Activated CD8-positive, alpha-beta T cell treated with anti-CD3 and anti-CD28 coated beads, Interleukin-2, amount 10 ng/mL, durations not matched to agents 7 days and 5 days (primary cell): ENCODE data around the gene MAPK8. TPM values are rescaled to one million over a fixed set of nuclear protein-coding genes. Genes with fewer than 3 reads are reported as not detected.

Experiments
- ATAC-seq: fragments of 150-1000 bp; cut with Tn5 transposase; one replicate; pipeline ENCODE4 v1.10.0; 2021; ENCODE audit warnings: moderate library complexity
- CTCF ChIA-PET: fragments of 350-600 bp; sonication (Branson Sonifier 250); formaldehyde crosslinking; loops from one replicate; lab custom pipeline; 2021; ENCODE audit warnings: antibody characterized with exemption; lab: Charles Lee
- POLR2A ChIA-PET: fragments of 350-600 bp; sonication (Branson Sonifier 250); formaldehyde crosslinking; loops from one replicate; lab custom pipeline; 2021; ENCODE audit warnings: antibody characterized with exemption; lab: Charles Lee
- DNase-seq: peaks from one replicate; pipeline ENCODE4 v3.0.0-alpha.2; 2020
- H3K27ac Mint-ChIP-seq: one replicate; pipeline ENCODE4 v1.8.0; 2021; ENCODE audit warnings: mild to moderate bottlenecking, mixed read lengths
- H3K27me3 Mint-ChIP-seq: one replicate; pipeline ENCODE4 v1.8.0; 2021; ENCODE audit warnings: low read depth, mixed read lengths
- H3K36me3 Mint-ChIP-seq: one replicate; pipeline ENCODE4 v1.8.0; 2021; ENCODE audit warnings: low read depth, mixed read lengths
- H3K4me1 Mint-ChIP-seq: one replicate; pipeline ENCODE4 v1.8.0; 2021; ENCODE audit warnings: low read depth, mixed read lengths
- H3K4me3 Mint-ChIP-seq: one replicate; pipeline ENCODE4 v1.8.0; 2021; ENCODE audit warnings: mild to moderate bottlenecking, mixed read lengths
- H3K9me3 Mint-ChIP-seq: one replicate; pipeline ENCODE4 v1.8.0; 2022; ENCODE audit warnings: mixed read lengths; ENCODE audit not compliant: insufficient read depth
- total RNA-seq, 2 experiments: library from RNA; stranded (reverse); gene quantifications; one replicate each; pipeline ENCODE4 v1.2.3, GENCODE V29; 2021

MAPK8 gene
- total RNA-seq, 2 experiments from 2014 or later = 29.4 to 30.7 TPM

GRCh38 chr10:48468866-48469511 lies 162.5 kb downstream of the MAPK8 start:
- DNase-seq (no peak), ATAC-seq (no peak)
- Mint-ChIP-seq H3K9me3 (no peaks in the 10 kb centered on the region), H3K36me3 (no peaks in the 10 kb centered on the region), H3K27ac (no peak overlapping the region), H3K27me3 (peaks cover 8% of the 10 kb centered on the region), H3K4me1 (peaks cover 30% of the 10 kb centered on the region), H3K4me3 (no peak overlapping the region)
- POLR2A ChIA-PET = no interaction called here
- CTCF ChIA-PET = interaction anchor here (1.3 kb wide), 1 partner anchor 105 kb away, joined by 4 read pairs; no protein-coding TSS in a partner anchor

- ChIA-PET CTCF (interaction anchor here (1.3 kb wide), 1 partner anchor 106 kb away, joined by 4 read pairs; no protein-coding TSS in a partner anchor), POLR2A (interaction anchor here (0.6 kb wide), 1 partner anchor 51 kb away, joined by 4 read pairs; no protein-coding TSS in a partner anchor)
These were observed 163.1 kb downstream of the MAPK8 start for GRCh38 chr10:48469516-48470020.

GRCh38 chr10:48470115-48470892 lies 163.8 kb downstream of the MAPK8 start:
- ATAC-seq (no peak), DNase-seq (no peak)
- Mint-ChIP-seq H3K4me3 (no peak overlapping the region), H3K4me1 (peaks cover 30% of the 10 kb centered on the region), H3K36me3 (no peaks in the 10 kb centered on the region), H3K27ac (no peak overlapping the region), H3K9me3 (no peaks in the 10 kb centered on the region), H3K27me3 (peaks cover 15% of the 10 kb centered on the region)
- POLR2A ChIA-PET = interaction anchor here (0.6 kb wide), 1 partner anchor 52 kb away, joined by 4 read pairs; no protein-coding TSS in a partner anchor
- CTCF ChIA-PET = no interaction called here

More at GRCh38 chr10:48469516-48470020, 163.1 kb downstream of the MAPK8 start:
- no peak overlapping the region for H3K4me3 Mint-ChIP-seq
- no peaks in the 10 kb centered on the region for H3K9me3 Mint-ChIP-seq
- ATAC-seq = no peak
- H3K36me3 Mint-ChIP-seq = no peaks in the 10 kb centered on the region
- DNase-seq = no peak
- H3K4me1 Mint-ChIP-seq = peaks cover 30% of the 10 kb centered on the region
- H3K27ac Mint-ChIP-seq = no peak overlapping the region
- H3K27me3 Mint-ChIP-seq = peaks cover 8% of the 10 kb centered on the region

GRCh38 chr10:48470893-48471805 lies 164.7 kb downstream of the MAPK8 start:
- ChIA-PET CTCF (no interaction called here), POLR2A (no interaction called here)
- ATAC-seq = no peak
- no peaks in the 10 kb centered on the region for H3K36me3 Mint-ChIP-seq
- H3K4me3 Mint-ChIP-seq = no peak overlapping the region
- H3K9me3 Mint-ChIP-seq = no peaks in the 10 kb centered on the region
- no peak for DNase-seq
- peaks cover 30% of the 10 kb centered on the region for H3K4me1 Mint-ChIP-seq
- H3K27me3 Mint-ChIP-seq = peaks cover 20% of the 10 kb centered on the region
- no peak overlapping the region for H3K27ac Mint-ChIP-seq

- no peaks in the 10 kb centered on the region for H3K9me3 Mint-ChIP-seq
- no peak overlapping the region for H3K4me3 Mint-ChIP-seq
- H3K36me3 Mint-ChIP-seq = no peaks in the 10 kb centered on the region
- H3K27ac Mint-ChIP-seq = no peak overlapping the region
- H3K27me3 Mint-ChIP-seq = peaks cover 20% of the 10 kb centered on the region
- CTCF ChIA-PET = no interaction called here
- POLR2A ChIA-PET = no interaction called here
- ATAC-seq (no peak), DNase-seq (no peak)
- peaks cover 23% of the 10 kb centered on the region for H3K4me1 Mint-ChIP-seq
These were observed 166.1 kb downstream of the MAPK8 start for GRCh38 chr10:48472501-48473069.

GRCh38 chr10:48473704-48474103 lies 167.2 kb downstream of the MAPK8 start:
- ATAC-seq = no peak
- no peaks in the 10 kb centered on the region for H3K9me3 Mint-ChIP-seq

GRCh38 chr10:48474765-48475365 lies 168.4 kb downstream of the MAPK8 start:
- no peak overlapping the region for H3K27ac Mint-ChIP-seq
- CTCF ChIA-PET = no interaction called here
- DNase-seq = no peak
- no peak overlapping the region for H3K4me3 Mint-ChIP-seq
- peaks cover 5% of the 10 kb centered on the region for H3K4me1 Mint-ChIP-seq
- no peaks in the 10 kb centered on the region for H3K36me3 Mint-ChIP-seq
- peaks cover 22% of the 10 kb centered on the region for H3K27me3 Mint-ChIP-seq
- H3K9me3 Mint-ChIP-seq = no peaks in the 10 kb centered on the region
- POLR2A ChIA-PET = no interaction called here
- ATAC-seq = no peak

More at GRCh38 chr10:48473704-48474103, 167.2 kb downstream of the MAPK8 start:
- Mint-ChIP-seq H3K27ac (no peak overlapping the region), H3K36me3 (no peaks in the 10 kb centered on the region), H3K4me3 (no peak overlapping the region), H3K4me1 (peaks cover 13% of the 10 kb centered on the region), H3K27me3 (peaks cover 22% of the 10 kb centered on the region)
- ChIA-PET POLR2A (no interaction called here), CTCF (no interaction called here)
- no peak for DNase-seq

- H3K27me3 Mint-ChIP-seq = peaks cover 22% of the 10 kb centered on the region
- ATAC-seq (no peak), DNase-seq (no peak)
- H3K4me3 Mint-ChIP-seq = no peak overlapping the region
- no peaks in the 10 kb centered on the region for H3K36me3 Mint-ChIP-seq
- no peaks in the 10 kb centered on the region for H3K9me3 Mint-ChIP-seq
- H3K4me1 Mint-ChIP-seq = no peaks in the 10 kb centered on the region
- ChIA-PET POLR2A (no interaction called here), CTCF (no interaction called here)
- no peak overlapping the region for H3K27ac Mint-ChIP-seq
These were observed 169.4 kb downstream of the MAPK8 start for GRCh38 chr10:48475943-48476278.

GRCh38 chr10:48476279-48476982 lies 170.0 kb downstream of the MAPK8 start:
- no peaks in the 10 kb centered on the region for H3K36me3 Mint-ChIP-seq
- POLR2A ChIA-PET = no interaction called here
- peaks cover 22% of the 10 kb centered on the region for H3K27me3 Mint-ChIP-seq

GRCh38 chr10:48477141-48477540 lies 170.7 kb downstream of the MAPK8 start:
- H3K27ac Mint-ChIP-seq = no peak overlapping the region
- peaks cover 23% of the 10 kb centered on the region for H3K27me3 Mint-ChIP-seq
- ATAC-seq = no peak
- no peak for DNase-seq
- ChIA-PET POLR2A (no interaction called here), CTCF (no interaction called here)
- no peaks in the 10 kb centered on the region for H3K4me1 Mint-ChIP-seq
- H3K36me3 Mint-ChIP-seq = no peaks in the 10 kb centered on the region
- H3K4me3 Mint-ChIP-seq = no peak overlapping the region
- no peaks in the 10 kb centered on the region for H3K9me3 Mint-ChIP-seq

More at GRCh38 chr10:48476279-48476982, 170.0 kb downstream of the MAPK8 start:
- CTCF ChIA-PET = no interaction called here
- DNase-seq (no peak), ATAC-seq (no peak)
- no peaks in the 10 kb centered on the region for H3K4me1 Mint-ChIP-seq
- no peak overlapping the region for H3K4me3 Mint-ChIP-seq
- no peak overlapping the region for H3K27ac Mint-ChIP-seq
- no peaks in the 10 kb centered on the region for H3K9me3 Mint-ChIP-seq
